ENCODE results near the gene TUT1.
A peak's percentile ranks its signal among the peaks of the same experiment; 100 is the strongest.

Gene TUT1

DNA sequence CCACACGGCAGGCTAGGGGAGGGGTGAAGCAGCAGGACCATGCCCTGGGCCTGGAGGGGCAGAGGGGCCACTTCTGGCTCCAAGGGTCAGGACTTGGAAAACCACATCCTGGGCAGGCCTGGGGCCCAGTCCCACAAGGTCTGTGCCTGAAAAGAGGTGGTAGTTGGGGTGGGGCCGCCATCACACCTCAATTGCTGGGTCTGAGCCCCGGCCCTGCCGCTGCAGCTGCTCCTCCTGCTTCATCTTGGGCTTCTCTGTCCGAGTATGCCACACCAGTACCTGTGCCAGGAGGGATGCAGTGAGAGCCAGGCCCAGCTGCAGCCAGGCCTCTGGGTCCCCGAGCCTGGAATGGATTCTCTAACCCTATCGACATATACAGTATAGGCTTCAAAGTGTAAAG is 24.2 kb upstream of the TUT1 start:
- no peak for DNase-seq (ENCODE audit: low read depth)
- no peak overlapping the region for H3K4me3 ChIP-seq (ENCODE audit: control insufficient read depth, low read depth, low read length)
- TF ChIP-seq, protein P1, sequence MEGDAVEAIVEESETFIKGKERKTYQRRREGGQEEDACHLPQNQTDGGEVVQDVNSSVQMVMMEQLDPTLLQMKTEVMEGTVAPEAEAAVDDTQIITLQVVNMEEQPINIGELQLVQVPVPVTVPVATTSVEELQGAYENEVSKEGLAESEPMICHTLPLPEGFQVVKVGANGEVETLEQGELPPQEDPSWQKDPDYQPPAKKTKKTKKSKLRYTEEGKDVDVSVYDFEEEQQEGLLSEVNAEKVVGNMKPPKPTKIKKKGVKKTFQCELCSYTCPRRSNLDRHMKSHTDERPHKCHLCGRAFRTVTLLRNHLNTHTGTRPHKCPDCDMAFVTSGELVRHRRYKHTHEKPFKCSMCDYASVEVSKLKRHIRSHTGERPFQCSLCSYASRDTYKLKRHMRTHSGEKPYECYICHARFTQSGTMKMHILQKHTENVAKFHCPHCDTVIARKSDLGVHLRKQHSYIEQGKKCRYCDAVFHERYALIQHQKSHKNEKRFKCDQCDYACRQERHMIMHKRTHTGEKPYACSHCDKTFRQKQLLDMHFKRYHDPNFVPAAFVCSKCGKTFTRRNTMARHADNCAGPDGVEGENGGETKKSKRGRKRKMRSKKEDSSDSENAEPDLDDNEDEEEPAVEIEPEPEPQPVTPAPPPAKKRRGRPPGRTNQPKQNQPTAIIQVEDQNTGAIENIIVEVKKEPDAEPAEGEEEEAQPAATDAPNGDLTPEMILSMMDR (conservative IDR thresholded peaks at IDR 0.05; ENCODE audit: control insufficient read depth, insufficient read depth, low read depth, low read length), result no peak

DNA sequence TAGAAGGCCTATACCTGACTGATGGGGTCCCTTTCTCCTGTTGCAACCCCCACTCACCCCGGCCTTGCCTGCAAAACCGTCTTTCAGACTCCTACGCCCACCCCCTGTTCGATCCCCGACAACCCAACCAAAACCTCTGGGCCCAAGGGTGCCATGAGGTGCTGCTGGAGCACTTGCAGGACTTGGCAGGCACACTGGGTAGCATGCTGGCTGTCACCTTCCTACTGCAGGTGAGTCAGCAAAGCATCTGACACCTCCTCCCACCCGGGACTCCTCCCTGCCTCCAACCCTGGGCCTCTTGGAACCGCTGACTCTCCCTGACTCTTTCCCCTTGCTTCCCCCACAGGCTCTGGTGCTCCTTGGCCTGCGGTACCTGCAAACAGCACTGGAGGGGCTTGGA is 23.0 kb upstream of the TUT1 start:
- TF ChIP-seq, protein P1 (conservative IDR thresholded peaks at IDR 0.05; ENCODE audit: control insufficient read depth, insufficient read depth, low read depth, low read length), result no peak
- H3K4me3 ChIP-seq (ENCODE audit: control insufficient read depth, low read depth, low read length), result no peak overlapping the region
- no peak for DNase-seq (ENCODE audit: low read depth)

DNA sequence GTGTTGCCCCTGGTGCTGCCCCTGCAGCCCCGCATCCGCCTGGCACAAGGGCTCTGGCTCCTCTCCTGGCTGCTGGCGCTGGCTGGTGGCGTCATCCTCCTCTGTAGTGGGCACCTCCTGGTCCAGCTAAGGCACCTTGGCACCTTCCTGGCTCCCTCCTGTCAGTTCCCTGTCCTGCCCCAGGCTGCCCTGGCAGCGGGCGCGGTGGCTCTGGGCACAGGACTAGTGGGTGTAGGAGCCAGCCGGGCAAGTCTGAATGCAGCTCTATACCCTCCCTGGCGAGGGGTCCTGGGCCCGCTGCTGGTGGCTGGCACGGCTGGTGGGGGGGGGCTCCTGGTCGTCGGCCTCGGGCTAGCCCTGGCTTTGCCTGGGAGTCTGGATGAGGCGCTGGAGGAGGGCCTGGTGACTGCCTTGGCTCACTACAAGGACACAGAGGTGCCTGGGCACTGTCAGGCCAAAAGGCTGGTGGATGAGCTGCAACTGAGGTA is 22.0 kb upstream of the TUT1 start:
- DNase-seq (ENCODE audit: low read depth), result no peak
- no peak overlapping the region for H3K4me3 ChIP-seq (ENCODE audit: control insufficient read depth, low read depth, low read length)
- TF ChIP-seq, protein P1 (conservative IDR thresholded peaks at IDR 0.05; ENCODE audit: control insufficient read depth, insufficient read depth, low read depth, low read length), result no peak

DNA sequence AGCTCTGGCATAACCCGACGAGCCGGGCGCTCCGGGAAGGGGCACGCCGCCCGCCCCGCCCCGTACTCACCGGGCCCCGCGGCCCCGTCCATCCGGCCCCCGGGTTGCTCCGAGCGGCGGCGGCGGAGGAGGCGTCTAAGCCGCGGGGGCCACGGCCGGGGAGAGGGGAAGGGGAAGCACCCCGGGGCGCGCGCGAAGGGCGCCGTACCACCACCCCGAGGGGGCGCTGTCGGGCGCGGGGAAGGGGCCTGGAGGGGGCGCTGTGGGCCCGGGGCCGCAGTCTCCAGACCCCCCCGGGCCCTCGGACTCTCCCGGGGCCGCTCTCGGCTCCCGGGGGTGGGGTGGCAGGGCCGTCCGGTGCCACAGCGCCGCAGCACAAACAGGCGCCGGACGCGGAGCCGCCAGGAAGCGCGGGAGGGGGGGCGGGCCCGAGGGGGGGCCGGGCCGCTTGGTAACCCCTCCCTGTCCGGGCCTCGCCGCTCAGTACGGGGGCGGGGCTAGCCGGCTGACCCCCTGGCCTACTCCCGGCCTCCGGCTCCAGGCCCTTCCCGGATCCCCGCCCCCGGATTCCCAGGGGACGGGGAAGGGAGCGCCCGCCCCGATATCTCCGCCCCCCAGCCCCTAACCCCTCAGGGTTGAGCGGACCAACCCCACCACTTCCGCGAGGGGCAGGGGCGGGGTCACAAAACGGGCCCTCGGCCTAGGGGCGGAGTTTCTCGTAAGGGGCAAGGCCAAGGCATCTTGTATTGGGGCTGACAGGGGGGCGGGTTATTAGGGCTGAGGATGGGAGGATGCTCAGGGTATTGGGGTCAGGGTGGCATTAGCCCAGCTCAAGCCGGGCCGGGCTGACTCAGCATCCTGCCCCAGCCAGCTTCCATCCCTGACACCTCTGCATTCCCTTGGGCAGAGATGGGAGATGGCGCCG is 21.3 kb upstream of the TUT1 start, which contains the start of the genes EML3 and ROM1:
TSS of gene EML3 (minus strand) at position 410 of the 925 bp plus-strand sequence. CDS start at position 92, 318 bp downstream.
TSS of gene ROM1 (plus strand) at position 892 of the 925 bp plus-strand sequence. CDS start at position 917, 25 bp downstream.
- TF ChIP-seq, protein P1 (conservative IDR thresholded peaks at IDR 0.05; ENCODE audit: control insufficient read depth, insufficient read depth, low read depth, low read length), result peak; percentile 48
- peak within 1 kb of the TSS; percentile 64 for H3K4me3 ChIP-seq (ENCODE audit: control insufficient read depth, low read depth, low read length)
- peak; percentile 87 for DNase-seq (ENCODE audit: low read depth)

DNA sequence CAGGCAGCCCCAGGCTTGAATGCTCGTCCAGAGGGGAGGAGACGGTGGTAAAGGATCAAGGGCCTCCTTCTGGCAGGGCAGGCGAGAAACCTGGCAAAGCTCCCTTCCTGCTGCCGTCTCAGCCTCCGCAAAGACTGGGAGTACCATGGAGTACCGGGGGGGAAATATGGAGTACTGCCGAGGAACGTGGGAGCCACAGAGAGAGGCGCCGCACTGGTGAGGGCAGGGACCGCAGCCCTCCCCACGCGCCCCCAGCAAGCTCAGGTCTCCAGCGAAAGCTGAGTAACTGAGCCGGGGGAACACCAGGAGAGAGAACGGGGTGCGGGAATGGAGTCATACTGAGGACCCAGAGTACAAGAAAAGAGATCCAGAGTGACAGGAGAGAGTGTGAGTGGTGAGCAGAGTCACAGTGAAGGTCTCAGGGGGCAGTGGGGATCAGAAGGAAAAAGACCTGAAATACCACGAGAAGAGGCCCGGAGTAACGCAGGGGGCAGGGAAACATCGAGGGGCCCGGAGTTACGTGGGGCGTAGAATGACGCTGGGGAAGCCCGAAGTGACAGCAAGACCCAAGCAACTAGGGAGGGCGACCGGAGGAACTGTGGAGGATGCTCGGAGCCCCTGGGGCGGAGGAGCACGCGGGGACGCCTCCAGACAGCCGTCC is 20.5 kb upstream of the TUT1 start:
- DNase-seq (ENCODE audit: low read depth), result peak; percentile 76
- TF ChIP-seq, protein P1 (conservative IDR thresholded peaks at IDR 0.05; ENCODE audit: control insufficient read depth, insufficient read depth, low read depth, low read length), result no peak
- H3K4me3 ChIP-seq (ENCODE audit: control insufficient read depth, low read depth, low read length), result peak overlapping the region; percentile 64

DNA sequence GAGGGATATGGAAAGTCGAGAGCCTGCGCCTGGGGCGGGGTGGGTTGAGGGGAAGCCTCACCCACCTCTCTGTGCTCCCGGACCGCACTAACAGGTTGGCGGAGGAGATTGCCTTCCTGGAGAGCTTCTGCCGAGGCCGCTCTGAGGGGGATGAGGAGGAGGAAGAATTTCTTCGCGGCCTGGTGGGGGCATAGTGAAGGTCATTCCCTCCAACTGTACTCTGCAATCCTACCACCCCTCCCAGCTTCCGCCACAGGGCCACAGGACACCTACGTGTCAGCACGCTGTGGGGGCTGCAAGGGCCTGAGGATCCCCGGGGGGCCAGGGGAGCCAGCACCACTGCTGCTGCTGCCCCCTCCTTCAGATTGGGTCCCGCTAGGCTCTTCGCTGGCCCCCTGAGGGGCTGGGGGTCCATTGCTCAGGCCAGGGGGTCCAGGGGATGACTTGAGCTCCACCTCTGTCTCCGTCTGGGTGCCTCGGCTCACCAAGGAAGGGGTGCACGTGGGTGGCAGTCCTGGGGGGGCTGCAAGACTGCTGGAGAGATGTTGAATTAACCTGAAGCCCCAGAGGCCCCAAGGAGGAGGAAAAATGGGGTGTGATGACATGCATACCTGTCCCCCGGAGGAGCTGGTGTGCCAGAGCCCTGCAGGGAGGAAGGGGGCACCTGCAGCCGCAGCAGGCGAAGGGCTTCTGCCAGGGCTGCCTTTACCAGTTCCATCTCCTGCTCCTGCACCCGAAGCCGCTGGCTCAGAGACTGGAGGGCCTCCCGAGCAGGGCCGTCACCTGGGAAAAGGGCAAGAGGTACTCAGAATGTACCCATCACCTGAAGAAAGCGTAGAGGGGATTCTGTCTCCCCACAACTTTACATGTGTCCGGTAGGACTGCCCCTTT is 19.7 kb upstream of the TUT1 start:
- TF ChIP-seq, protein P1 (conservative IDR thresholded peaks at IDR 0.05; ENCODE audit: control insufficient read depth, insufficient read depth, low read depth, low read length), result no peak
- DNase-seq (ENCODE audit: low read depth), result no peak

More for the DNA sequence above, 19.7 kb upstream of the TUT1 start:
- peak overlapping the region; percentile 64 for H3K4me3 ChIP-seq (ENCODE audit: control insufficient read depth, low read depth, low read length)
